ENCODE data around the gene TRPM4. TPM values are rescaled to one million over a fixed set of nuclear protein-coding genes. Genes with fewer than 3 reads are reported as not detected.

Gene TRPM4
- total and polyA plus RNA-seq, 10 of the 15 experiments (the other 5 are each of a cell fraction or from before 2014, with no cell fraction given) = 0.10 to 0.64 (median 0.15) TPM; not detected in 7

DNA sequence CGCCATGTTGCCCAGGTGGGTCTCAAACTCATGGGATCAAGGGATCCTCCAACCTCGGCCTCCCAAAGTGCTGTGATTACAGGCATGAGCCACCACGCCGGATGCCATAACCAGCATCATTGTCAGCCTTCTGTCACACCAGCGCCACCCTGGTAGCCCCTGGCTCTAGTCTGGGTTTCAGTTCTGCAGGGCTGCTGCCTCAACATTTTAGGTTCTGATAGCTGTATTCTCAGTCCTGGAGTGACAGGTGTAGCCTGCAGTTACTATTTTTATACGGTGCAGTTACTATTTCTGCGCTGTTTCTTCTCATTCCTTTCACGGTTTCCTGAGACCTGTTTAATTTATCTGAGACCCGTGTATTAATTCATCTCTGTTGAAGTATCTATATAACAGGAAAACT, 57.1 kb downstream of the TRPM4 start (continued):
- no peak for TF ChIP-seq RB1 (IDR thresholded peaks at IDR 0.05; ENCODE audit: borderline replicate concordance)
- TF ChIP-seq YBX1 (IDR thresholded peaks at IDR 0.05) = no peak
- TF ChIP-seq, protein P1, sequence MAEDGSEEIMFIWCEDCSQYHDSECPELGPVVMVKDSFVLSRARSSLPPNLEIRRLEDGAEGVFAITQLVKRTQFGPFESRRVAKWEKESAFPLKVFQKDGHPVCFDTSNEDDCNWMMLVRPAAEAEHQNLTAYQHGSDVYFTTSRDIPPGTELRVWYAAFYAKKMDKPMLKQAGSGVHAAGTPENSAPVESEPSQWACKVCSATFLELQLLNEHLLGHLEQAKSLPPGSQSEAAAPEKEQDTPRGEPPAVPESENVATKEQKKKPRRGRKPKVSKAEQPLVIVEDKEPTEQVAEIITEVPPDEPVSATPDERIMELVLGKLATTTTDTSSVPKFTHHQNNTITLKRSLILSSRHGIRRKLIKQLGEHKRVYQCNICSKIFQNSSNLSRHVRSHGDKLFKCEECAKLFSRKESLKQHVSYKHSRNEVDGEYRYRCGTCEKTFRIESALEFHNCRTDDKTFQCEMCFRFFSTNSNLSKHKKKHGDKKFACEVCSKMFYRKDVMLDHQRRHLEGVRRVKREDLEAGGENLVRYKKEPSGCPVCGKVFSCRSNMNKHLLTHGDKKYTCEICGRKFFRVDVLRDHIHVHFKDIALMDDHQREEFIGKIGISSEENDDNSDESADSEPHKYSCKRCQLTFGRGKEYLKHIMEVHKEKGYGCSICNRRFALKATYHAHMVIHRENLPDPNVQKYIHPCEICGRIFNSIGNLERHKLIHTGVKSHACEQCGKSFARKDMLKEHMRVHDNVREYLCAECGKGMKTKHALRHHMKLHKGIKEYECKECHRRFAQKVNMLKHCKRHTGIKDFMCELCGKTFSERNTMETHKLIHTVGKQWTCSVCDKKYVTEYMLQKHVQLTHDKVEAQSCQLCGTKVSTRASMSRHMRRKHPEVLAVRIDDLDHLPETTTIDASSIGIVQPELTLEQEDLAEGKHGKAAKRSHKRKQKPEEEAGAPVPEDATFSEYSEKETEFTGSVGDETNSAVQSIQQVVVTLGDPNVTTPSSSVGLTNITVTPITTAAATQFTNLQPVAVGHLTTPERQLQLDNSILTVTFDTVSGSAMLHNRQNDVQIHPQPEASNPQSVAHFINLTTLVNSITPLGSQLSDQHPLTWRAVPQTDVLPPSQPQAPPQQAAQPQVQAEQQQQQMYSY (CRISPR knock-in tag; IDR thresholded peaks at IDR 0.05) = no peak
- TF ChIP-seq BMI1 (IDR thresholded peaks at IDR 0.05; ENCODE audit: borderline replicate concordance) = no peak
- no peak for TF ChIP-seq TBL1XR1 (IDR thresholded peaks at IDR 0.05; ENCODE audit: low read depth, low read length)
- no peak for TF ChIP-seq FOXK2 (IDR thresholded peaks at IDR 0.05)
- no peak for TF ChIP-seq TCF12 (IDR thresholded peaks at IDR 0.05; ENCODE audit: low read depth, low read length)
- TF ChIP-seq PAX5 (IDR thresholded peaks at IDR 0.05; ENCODE audit: borderline replicate concordance, low read depth, low read length) = no peak
- no peak for TF ChIP-seq TAF1 (IDR thresholded peaks at IDR 0.05; ENCODE audit: borderline replicate concordance, low read depth, low read length)
- TF ChIP-seq POLR2A (IDR thresholded peaks at IDR 0.05; ENCODE audit: low read depth, low read length) = no peak
- 0 out of 2 replicates have a peak, but pooled peaks have one; percentile 11 for TF ChIP-seq RUNX3 (IDR thresholded peaks at IDR 0.05; ENCODE audit: low read length)
- no peak for TF ChIP-seq CBFB (IDR thresholded peaks at IDR 0.05; ENCODE audit: low read depth)
- no peak for TF ChIP-seq YY1 (IDR thresholded peaks at IDR 0.05; ENCODE audit: low read depth, low read length)
- TF ChIP-seq RAD51 (IDR thresholded peaks at IDR 0.05) = no peak
- no peak for TF ChIP-seq NFYA (IDR thresholded peaks at IDR 0.05; ENCODE audit: borderline replicate concordance, low read depth, low read length)
- TF ChIP-seq KLF5 (IDR thresholded peaks at IDR 0.05; ENCODE audit: partially characterized antibody) = no peak
- no peak for TF ChIP-seq RFX5 (IDR thresholded peaks at IDR 0.05; ENCODE audit: low read depth, low read length)
- no peak for TF ChIP-seq KDM1A (IDR thresholded peaks at IDR 0.05; ENCODE audit: borderline replicate concordance)
- peak; percentile 49; the same call in 1 of the 2 replicates for TF ChIP-seq IRF4 (IDR thresholded peaks at IDR 0.05; ENCODE audit: low read depth, low read length)
- TF ChIP-seq, protein P2, sequence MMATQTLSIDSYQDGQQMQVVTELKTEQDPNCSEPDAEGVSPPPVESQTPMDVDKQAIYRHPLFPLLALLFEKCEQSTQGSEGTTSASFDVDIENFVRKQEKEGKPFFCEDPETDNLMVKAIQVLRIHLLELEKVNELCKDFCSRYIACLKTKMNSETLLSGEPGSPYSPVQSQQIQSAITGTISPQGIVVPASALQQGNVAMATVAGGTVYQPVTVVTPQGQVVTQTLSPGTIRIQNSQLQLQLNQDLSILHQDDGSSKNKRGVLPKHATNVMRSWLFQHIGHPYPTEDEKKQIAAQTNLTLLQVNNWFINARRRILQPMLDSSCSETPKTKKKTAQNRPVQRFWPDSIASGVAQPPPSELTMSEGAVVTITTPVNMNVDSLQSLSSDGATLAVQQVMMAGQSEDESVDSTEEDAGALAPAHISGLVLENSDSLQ (IDR thresholded peaks at IDR 0.05) = peak; percentile 86
- no peak for TF ChIP-seq NFXL1 (IDR thresholded peaks at IDR 0.05; ENCODE audit: borderline replicate concordance)
- TF ChIP-seq, protein P3, sequence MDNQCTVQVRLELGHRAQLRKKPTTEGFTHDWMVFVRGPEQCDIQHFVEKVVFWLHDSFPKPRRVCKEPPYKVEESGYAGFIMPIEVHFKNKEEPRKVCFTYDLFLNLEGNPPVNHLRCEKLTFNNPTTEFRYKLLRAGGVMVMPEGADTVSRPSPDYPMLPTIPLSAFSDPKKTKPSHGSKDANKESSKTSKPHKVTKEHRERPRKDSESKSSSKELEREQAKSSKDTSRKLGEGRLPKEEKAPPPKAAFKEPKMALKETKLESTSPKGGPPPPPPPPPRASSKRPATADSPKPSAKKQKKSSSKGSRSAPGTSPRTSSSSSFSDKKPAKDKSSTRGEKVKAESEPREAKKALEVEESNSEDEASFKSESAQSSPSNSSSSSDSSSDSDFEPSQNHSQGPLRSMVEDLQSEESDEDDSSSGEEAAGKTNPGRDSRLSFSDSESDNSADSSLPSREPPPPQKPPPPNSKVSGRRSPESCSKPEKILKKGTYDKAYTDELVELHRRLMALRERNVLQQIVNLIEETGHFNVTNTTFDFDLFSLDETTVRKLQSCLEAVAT (IDR thresholded peaks at IDR 0.05) = no peak
- no peak for TF ChIP-seq KAT2A (conservative IDR thresholded peaks at IDR 0.05; ENCODE audit: control insufficient read depth, low read depth, low read length)
- TF ChIP-seq NRF1 (conservative IDR thresholded peaks at IDR 0.05; ENCODE audit: low read depth, low read length) = no peak
- TF ChIP-seq LARP7 (IDR thresholded peaks at IDR 0.05) = no peak
- peak; percentile 25 for TF ChIP-seq MEF2B (IDR thresholded peaks at IDR 0.05; ENCODE audit: partially characterized antibody, poor library complexity, severe bottlenecking)
- no peak for TF ChIP-seq DPF2 (IDR thresholded peaks at IDR 0.05)
- no peak for TF ChIP-seq IKZF2 (IDR thresholded peaks at IDR 0.05)
- TF ChIP-seq NR2C1 (IDR thresholded peaks at IDR 0.05) = no peak
- peak; percentile 59 for TF ChIP-seq EED (IDR thresholded peaks at IDR 0.05; ENCODE audit: low read depth)
- TF ChIP-seq STAT1 (conservative IDR thresholded peaks at IDR 0.05) = no peak
